D721Med (cell line): Measurements from ENCODE around the gene MYH6.
"Not testable (repeated sequence)": the region's sequence is repeated elsewhere in the genome, so short reads cannot be mapped to it uniquely, and the experiment has no call there.

Experiments used
- DNase-seq: peaks from one replicate; pipeline ENCODE4 v3.0.0; 2011; ENCODE audit warnings: low spot score; ENCODE audit not compliant: insufficient read length
- FAIRE-seq: peaks from 2 replicates; lab custom pipeline; 2011; peaks lifted over from hg19 to GRCh38; lab: Jason Lieb, UNC
- TF ChIP-seq, protein P1 (sequence below): IDR thresholded peaks from 2 replicates; pipeline ENCODE4 v1.5.1; 2012; ENCODE audit warnings: mild to moderate bottlenecking, control low read depth; ENCODE audit not compliant: insufficient read depth; ENCODE audit errors: missing control alignments

MYH6 gene

DNA sequence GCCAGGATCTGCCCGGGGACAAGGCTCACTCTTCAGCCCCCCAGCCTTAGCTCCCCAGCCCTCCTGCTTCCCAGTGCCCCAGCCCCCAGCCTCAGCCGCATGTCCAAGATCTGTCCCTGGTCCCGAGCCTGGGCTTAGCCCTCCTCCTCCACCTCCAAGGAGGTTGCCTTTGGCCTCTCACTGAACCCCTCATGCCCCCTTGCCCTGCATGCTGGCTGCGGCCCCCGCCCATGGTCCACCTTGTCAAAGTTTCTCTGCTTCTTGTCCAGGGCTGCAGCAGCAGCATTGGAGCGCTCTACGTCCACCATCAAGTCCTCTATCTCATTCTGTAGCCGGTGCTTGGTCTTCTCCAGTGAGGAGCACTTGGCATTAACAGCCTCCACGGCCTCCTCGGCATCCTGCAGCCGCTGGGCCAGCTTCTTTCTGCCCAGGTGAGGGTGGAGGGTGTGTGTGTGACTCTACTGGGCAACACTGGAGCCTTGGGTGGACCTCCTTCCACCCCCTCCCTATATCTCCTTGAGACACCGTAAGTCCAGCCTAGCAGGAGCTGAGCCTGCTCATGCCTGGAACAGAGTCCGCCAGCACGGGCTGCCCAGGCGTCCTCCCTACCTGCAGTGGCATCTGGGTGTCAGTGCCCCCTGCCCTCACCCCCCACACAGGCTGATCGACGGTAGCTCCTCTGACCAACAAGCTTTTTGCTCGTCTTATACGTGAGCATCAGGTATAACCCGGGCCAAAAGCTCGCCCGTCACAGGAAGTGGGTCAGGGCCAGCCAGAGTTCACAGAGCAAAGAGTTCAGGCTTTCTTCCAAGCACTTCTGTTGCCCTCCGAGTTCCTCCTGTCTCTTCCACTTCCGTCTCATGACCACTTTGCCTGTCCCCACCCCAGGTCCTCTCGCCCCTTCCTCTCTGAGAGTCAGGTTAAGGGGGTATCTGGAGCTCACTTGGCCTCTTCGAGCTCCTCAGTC lies 19.9 kb downstream of the MYH6 start:
- FAIRE-seq, result no peak
- DNase-seq, result no peak
- TF ChIP-seq, protein P1, sequence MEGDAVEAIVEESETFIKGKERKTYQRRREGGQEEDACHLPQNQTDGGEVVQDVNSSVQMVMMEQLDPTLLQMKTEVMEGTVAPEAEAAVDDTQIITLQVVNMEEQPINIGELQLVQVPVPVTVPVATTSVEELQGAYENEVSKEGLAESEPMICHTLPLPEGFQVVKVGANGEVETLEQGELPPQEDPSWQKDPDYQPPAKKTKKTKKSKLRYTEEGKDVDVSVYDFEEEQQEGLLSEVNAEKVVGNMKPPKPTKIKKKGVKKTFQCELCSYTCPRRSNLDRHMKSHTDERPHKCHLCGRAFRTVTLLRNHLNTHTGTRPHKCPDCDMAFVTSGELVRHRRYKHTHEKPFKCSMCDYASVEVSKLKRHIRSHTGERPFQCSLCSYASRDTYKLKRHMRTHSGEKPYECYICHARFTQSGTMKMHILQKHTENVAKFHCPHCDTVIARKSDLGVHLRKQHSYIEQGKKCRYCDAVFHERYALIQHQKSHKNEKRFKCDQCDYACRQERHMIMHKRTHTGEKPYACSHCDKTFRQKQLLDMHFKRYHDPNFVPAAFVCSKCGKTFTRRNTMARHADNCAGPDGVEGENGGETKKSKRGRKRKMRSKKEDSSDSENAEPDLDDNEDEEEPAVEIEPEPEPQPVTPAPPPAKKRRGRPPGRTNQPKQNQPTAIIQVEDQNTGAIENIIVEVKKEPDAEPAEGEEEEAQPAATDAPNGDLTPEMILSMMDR, result no peak

DNA sequence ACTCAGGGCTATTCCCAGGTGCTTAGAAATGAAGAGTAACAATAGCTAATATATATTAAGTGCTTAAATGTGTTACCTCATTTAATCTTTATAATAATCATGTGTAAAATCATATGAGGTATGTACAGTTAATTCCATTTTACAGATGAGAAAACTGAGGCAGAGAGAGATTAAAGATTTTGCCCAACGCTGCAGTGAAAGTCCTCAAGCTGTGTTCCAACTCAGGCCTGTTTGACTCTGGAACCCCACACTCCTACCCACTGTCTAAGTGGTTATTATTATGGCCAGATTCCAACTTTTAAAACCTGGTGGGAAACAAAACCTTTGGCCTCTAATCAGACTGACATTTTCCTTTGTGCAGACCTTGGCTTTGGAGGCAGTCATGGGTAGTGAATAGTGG lies 21.1 kb downstream of the MYH6 start:
- FAIRE-seq (no peak), DNase-seq (no peak)
- TF ChIP-seq, protein P1, result no peak

DNA sequence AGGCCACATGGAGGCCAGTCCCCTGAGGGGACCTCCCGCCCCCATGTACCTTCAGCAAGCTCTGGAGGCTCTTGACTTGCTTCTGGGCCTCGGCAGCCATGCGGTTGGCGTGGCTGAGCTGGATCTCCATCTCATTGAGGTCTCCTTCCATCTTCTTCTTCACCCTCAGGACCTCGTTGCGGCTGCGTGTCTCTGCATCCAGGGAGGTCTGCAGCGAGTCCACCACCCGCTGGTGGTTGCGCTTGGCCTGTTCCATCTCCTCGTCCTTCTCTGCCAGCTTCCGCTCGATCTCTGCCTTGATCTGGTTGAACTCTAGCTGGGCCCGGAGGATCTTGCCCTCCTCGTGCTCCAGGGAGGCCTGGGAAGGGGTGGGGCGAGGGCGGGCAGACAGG lies 21.8 kb downstream of the MYH6 start:
- FAIRE-seq, DNase-seq: not testable (repeated sequence)

DNA sequence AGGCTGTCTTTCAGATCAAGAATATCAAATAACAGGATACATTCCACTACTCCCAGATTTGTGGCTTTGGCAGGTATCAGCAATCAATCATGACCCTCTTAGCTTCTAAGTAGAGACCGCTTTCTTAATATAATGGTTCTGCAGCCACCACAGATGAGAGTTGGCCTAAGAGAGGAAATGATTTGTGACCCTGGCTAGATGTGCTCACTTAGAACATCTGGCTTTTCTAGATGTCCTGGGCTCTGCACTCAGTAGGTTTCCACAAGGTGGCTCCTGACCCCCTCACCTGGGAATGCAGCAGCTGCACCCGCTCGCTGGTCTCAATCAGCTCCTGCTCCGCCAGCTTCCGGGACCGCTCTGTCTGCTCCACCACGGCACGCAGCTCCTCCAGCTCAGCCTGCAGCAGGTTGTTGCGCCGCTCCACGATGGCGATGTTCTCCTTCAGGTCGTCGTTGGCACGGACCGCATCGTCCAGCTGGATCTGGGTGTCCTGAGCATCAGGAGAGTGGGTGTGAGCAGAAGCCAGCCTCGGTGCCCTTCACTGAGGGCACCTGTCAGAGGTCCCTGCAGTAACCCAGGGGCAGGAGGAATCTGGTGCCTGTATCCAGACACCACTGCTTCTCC lies 22.3 kb downstream of the MYH6 start:
- DNase-seq, result no peak
- FAIRE-seq, result no peak
- TF ChIP-seq, protein P1, result no peak

DNA sequence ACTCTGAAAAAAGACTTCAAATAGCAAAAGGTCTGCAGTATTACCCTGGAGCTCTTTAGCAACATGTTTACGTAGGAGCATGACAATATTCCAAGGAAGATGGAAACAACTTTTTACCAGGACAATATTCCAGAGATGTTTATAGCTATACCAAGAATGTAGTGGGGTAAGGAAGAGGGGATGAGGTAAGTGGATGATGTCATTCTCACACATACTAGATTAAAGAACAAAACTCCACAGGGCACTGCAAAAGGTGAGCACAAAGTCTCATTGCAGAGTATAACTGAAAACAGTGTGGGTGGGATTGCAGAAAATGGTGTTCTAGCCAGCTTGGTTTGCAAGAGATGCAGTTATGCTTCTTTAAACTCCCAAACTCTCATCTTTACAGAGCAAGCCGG lies 22.8 kb downstream of the MYH6 start:
- TF ChIP-seq, protein P1, result no peak
- no peak for FAIRE-seq
- DNase-seq, result no peak

DNA sequence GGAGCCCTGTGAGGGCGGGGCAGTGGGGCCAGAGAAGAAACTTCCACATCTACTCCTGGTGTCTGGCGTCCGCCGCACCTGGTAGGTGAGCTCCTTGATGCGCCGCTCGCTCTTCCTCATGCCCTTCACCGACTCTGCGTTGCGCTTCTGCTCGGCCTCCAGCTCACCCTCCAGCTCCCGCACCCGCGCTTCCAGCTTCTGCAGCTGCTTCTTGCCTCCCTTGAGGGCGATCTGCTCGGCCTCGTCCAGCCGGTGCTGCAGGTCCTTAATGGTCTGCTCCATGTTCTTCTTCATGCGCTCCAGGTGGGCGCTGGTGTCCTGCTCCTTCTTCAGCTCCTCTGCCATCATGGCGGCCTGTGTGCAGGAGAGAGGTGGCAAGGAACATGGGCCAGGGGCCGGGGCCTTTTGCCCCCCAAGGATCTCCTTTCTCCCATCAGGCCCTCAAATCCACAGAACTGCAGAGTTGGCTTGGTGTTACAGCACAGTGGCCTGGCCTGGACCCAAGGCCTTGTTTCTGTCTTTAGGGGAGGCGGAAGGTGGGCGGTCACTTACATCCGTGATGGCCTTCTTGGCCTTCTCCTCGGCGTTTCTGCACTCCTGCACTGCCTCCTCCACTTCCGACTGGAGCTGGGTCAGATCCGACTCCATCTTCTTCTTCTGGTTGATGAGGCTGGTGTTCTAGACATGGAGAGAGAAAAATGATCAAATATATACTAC lies 23.6 kb downstream of the MYH6 start:
- TF ChIP-seq, protein P1, result no peak
- no peak for FAIRE-seq

DNA sequence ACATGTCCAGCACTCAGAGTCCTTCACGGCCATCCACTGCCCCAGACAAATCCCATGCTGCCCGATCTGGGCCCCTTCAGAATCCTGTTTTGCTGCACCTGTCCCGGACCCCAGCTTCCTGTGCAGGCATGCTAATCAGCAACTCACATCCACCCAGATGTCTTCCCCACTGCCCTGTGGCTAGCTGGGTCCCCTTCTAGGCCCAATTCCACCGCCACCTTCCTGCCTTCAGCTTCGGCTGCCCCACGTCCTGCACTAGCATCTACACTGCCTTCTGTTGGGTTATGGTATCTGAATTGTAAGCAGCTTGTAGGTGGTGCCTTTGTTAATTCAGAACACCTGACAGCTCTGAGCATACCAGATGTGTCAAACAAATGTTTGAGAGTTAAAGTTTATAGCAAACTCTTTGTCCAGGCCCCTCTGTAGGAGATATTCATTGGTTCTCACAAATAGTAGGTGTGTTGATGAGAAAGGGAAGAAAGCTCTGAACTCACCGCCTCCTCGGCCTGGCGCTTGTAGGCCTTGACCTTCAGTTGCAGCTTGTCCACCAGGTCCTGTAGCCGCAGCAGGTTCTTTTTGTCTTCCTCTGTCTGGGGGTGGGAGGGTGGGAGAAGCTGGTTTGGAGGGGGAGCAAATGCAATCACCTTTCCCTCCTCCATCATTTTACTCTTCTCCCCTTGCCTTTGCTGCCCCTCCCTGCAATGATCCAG lies 25.2 kb downstream of the MYH6 start:
- TF ChIP-seq, protein P1, result no peak
- no peak for FAIRE-seq

More for the DNA sequence above, 23.6 kb downstream of the MYH6 start:
- DNase-seq, result no peak

More for the DNA sequence above, 25.2 kb downstream of the MYH6 start:
- DNase-seq, result no peak
